NCI-H1694 (cell line): ENCODE measurements around the gene VGLL2.
"Not testable (repeated sequence)": the region's sequence is repeated elsewhere in the genome, so short reads cannot be mapped to it uniquely, and the experiment has no call there.

Experiments used
- DNase-seq: peaks from one replicate; lab custom pipeline; 2025; lab: John Stamatoyannopoulos, UW

Gene VGLL2, protein sequence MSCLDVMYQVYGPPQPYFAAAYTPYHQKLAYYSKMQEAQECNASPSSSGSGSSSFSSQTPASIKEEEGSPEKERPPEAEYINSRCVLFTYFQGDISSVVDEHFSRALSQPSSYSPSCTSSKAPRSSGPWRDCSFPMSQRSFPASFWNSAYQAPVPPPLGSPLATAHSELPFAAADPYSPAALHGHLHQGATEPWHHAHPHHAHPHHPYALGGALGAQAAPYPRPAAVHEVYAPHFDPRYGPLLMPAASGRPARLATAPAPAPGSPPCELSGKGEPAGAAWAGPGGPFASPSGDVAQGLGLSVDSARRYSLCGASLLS

DNA sequence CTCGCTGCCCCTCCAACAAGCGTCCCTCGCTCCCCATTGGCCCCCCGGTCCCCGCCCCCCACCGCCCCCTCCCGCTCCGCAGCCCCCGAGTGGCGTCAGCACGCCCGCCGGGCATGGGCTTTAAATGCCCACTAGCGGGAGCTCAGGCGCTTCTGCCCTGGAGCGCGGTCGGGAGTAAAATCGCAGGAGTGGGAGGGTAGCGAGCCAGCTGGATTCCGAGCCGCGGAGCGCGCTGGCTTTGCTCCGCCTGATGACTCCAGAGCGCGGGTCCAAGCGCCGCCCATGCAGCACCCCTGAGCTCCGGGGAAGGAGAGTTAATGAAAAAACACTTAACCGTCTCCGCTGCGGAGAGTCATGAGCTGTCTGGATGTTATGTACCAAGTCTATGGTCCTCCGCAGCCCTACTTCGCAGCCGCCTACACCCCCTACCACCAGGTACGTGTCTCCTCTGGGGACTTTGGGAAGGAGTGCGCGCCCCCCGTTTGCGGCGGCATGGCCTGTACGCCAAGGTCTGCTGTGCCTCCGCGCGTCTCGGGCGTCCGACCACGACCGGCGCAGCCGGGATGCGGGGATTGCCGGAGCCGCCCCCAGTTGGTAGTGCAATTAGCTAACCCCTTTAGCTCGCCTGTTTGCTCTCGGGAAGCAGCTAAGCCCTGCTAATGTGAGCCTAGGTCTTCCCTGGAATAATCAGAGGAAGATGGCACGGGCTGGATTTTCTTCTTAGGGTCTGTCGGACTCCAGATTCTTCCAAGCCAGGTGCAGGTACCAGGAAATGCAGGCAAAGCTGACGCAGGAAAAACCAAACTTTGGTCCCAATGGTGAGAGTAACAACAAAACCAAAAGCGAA, at the start of gene VGLL2:
VGLL2 (plus strand) TSS at position 149 of the 847 bp plus-strand sequence; CDS start at position 355, 206 bp downstream.
- DNase-seq, result no peak

GRCh38 chr6:117222861-117223260, 42.5 kb upstream of the VGLL2 start:
- DNase-seq, result no peak

GRCh38 chr6:117226778-117227177, 38.6 kb upstream of the VGLL2 start:
- no peak for DNase-seq

- DNase-seq, result no peak
Measured at GRCh38 chr6:117227245-117227962, 38.0 kb upstream of the VGLL2 start.

- DNase-seq, result no peak
Measured at GRCh38 chr6:117228202-117228601, 37.2 kb upstream of the VGLL2 start.

DNA sequence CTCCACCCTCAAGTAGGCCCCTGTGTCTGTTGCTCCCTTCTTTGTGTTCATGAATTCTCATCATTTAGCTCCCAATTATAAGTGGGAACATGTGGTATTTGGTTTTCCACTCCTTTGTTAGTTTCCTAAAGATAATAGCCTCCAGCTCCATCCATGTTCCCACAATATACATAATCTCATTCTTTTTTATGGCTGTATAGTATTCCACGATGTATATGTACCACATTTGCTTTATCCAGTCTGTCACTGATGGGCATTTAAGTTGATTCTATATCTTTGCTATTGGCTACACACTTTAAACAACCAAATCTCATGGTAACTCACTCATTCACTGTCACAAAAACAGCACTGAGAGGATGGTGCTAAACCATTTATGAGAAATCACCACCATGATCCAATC, 35.5 kb upstream of the VGLL2 start:
- no peak for DNase-seq

DNA sequence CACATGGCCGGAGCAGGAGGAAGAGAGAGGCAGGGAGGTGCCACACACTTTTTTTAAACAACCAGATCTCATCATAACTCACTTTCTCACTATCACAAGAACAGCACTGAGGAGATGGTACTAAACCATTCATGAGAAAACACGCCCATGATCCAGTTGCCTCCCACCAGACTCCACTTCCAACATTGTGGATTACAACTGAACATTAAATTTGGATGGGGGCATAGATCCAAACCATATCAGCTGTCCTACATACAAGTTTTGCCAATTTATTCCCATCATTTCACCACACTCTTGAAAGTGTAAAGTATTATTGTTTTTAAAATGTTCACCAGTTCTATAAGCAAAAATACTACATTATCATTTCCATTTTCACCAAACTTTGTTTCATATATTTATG, 33.9 kb upstream of the VGLL2 start:
- DNase-seq, result no peak

DNA sequence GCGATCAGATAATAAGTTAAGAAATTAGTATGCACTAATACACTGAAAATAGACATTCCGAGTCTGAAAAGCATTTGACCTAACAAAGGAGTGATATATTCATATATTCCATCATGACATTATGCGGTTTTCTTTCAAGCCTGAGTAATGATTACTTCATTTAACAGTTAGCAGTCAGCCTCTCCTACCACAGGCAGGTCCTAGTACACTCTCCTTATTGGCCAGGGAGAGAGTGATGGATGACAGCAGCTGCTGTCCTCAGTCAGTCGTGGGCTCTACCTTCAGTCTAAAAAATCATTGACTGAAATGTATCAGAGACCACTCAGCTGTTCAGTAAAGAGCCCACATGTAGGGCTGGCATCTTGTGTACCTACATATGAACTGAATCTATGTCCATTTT, 33.2 kb upstream of the VGLL2 start:
- no peak for DNase-seq

DNA sequence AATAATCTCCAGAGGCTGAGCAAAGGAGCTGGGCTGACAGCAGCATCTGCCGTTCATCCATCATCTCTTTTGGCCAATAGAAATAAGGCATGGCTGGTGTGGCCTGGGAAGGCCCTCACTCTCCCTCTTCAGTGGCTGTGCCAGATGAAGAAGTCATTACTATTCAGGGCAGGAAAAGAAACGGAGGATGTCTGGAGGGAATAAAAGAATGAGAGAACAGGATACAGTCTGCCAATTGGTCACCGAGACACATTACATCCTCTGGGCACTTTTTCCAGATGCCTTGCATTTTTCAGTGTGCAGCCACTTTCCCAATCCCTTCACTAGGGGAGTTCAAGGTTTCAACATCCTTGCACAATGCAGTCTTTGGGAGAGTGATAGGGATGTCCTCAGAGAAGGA, 32.2 kb upstream of the VGLL2 start:
- DNase-seq, result no peak

DNA sequence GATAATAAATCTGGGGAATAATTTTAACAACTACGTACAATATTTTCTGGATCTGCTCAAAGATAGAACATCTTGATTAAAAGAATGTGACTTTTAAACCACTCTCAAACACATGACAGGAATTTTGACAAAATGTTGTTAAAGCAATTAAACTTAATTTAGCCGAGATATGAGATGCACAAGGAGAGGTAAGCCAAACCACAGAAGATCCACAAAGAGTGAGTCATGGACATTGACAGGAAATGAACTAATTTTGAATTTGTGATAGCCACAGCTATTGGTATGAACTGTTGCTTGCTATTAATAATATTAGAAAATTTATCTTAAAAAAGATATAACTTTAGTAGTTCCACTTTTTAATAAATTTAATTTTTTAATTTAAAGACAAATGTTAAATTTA, 27.8 kb upstream of the VGLL2 start:
- no peak for DNase-seq

- not testable (repeated sequence) for DNase-seq
Measured at GRCh38 chr6:117244571-117244970, 20.8 kb upstream of the VGLL2 start.

DNA sequence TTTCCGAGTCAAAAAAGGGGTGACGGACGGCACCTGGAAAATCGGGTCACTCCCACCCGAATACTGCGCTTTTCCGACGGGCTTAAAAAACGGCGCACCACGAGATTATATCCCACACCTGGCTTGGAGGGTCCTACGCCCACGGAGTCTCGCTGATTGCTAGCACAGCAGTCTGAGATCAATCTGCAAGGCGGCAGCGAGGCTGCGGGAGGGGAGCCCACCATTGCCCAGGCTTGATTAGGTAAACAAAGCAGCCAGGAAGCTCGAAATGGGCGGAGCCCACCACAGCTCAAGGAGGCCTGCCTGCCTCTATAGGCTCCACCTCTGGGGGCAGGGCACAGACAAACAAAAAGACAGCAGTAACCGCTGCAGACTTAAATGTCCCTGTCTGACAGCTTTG, 20.4 kb upstream of the VGLL2 start:
- not testable (repeated sequence) for DNase-seq

DNA sequence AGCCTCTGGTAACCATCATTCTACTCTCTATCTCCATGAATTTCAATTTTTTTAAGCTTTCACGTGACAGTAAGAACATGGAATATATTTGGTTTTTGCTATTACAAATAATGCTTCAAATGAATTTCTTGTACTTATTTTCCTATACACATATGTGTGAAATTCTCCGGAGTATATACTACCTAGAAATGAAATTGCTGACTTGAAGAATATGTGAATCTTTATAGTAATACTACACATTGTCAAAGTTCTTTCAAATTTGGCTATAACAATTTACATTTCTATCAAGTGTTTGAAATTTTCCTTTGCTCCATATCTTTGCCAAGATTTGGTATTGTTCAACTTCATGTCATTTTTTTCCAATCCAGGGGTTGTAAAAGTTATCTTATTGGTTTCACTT, 11.6 kb upstream of the VGLL2 start:
- DNase-seq, result no peak

GRCh38 chr6:117262799-117263198, 2.6 kb upstream of the VGLL2 start:
- no peak for DNase-seq

DNA sequence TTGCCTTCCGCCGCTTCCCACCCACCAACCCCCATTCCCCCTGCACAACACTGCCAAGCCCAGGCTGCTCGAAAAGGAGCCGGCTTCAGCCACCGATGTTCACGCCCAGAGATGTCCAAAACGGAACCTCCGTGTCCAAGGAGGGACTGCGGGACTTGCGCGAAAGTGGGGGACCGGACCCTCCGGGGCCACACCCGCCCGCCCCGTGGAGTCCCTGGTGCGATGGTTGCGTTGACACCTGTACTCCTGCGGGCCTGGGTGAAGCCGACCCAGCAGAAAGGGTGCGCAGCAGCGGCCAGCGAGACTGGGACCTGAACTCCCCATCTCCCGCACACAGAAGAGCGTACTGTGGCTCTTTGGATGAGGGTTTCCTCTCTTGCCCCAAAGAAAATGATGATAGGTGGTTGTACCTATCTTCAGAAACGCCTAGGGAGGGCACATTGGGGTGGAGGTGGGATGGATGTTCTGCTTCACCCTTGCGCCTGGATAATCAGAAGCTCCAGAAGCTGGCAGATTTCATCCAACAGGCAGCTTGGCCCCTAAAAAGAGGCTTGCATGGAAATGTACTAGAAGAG, 1.9 kb upstream of the VGLL2 start:
- no peak for DNase-seq

DNA sequence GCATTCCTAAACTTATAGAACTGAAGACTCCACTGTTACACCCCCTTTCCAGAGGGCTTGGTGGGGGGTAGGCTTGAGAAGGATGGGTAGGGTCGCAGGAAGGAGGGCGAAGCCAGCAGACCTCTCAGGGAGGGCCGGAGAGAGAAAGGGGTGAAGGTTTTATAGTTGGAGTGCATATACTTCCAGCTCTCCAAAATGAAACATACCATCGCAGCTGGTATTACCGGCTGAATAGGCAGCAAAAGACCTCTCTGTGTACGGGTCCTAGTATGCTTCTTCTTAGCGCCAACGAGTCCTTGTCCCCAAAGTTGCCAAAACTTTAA, 1.0 kb upstream of the VGLL2 start:
- DNase-seq, result no peak

DNA sequence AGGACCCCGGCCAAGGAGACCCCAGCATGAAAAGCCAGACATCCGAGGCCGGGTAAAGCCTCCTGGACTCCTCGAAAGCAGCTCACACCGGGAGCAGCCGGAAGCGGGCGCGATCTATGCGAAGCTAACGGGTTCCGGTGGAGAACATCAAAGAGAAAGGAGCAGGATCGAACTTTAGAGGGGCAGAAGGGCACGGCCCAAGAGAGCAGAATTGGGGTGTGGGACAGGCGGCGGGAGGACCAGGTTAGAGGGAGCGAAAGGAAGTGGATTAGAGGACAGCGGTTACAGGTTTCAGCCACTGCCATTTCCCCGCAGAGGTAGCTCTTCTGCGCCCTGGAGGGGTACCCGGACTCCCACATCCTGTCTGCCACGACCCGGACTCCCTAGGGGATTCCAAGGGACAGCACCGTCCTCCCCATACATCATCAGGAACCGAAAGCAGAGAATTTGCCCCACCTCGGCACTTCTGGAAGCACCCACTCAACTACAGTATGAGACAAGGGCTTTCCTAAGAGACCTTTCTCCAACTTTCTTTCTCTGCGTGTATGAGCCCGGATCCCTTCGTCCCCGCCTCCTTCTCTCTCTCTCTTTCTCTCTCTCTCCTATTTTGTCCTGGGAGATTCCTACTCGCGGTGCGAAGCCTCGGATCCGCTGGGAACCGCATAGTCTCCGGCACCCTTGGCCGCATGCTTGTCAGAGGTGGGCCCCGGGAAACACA, 507 bp upstream of the VGLL2 start:
- no peak for DNase-seq

DNA sequence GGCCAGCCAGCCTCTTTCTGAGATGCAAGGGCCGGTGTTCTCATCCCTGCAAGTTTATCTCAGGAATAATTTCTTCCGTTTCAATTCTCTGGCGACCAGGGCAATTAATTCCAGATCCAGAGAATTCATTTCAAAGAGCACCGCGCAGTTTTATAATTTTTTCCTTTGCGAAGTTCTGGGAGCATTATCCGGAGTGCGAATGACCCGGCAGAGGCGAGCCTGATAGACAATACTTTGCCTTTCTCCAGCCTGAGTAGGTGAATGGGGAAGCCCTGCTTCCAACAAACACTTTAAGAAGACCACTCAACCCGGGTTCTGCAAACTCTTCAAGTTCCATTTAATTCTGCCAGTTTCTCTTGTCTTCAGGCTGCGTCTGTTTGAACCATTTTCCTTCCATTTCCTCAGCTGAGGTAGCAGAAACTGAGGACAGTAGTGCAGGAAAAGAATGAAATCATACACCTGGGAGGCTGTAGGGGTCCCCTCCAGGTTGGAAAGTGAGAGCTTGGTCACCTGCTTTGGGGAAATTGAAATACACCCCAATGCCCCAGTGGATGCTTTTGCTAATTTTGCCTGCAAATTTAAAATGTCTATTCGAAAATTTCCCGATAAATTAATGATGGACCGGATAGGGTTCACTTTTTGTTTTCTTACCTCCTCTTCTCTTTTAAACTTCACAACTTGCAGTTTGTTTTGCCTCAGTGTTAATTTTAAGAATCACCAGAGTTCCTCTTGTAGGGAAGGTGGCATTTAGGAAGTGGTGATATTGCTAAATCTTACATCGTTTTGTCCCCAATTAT, 1.1 kb downstream of the VGLL2 start:
- DNase-seq, result no peak

- no peak for DNase-seq
Measured at GRCh38 chr6:117267054-117267347, 1.6 kb downstream of the VGLL2 start.

DNA sequence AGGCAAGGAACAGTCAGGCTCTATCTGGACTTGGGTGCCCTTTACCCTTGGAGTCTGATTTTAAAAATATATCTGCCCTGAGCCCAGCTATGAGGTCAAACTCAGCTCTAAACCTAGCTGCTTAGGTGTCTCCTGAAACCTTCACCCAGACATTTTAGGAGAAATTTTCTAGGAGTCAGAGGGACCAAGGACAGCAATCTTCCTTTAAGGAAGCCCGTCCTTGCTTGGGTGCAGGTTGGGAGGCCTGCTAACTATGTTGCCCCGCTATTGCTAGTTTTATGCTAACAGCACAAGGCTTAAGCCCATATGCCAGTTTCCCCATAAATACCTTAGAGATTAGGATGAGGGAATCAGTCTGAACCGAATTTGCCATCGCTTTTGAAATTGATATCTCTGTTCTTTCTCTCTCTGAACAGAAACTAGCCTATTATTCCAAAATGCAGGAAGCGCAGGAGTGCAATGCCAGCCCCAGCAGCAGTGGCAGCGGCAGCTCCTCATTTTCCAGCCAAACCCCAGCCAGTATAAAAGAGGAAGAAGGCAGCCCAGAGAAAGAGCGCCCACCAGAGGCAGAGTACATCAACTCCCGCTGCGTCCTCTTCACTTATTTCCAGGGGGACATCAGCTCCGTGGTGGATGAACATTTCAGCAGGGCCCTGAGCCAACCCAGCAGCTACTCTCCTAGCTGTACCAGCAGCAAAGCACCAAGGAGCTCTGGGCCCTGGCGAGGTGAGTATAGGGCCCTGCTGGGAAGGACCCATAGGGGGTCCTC, 2.6 kb downstream of the VGLL2 start:
- DNase-seq, result no peak

DNA sequence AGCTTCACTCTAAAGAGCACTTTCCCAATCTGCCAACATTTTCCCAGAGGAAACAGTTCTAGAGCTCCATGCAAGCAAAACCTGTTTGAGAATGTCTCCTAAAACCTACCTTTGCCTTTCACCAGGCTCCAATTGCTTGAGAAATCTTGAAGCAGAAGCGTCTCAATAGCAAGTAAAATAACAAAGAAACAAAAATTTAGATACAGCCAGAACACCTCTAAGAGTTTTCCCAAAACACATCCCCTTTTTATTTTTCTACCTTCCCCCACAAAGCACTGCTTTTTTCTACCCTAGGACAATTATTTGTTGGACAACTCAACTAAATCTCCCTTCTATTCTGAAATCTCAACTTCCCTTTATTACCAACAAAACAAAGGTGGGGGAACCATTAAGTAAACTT, 3.6 kb downstream of the VGLL2 start:
- no peak for DNase-seq
